ENCODE data around the gene THSD7B.

Gene THSD7B

DNA sequence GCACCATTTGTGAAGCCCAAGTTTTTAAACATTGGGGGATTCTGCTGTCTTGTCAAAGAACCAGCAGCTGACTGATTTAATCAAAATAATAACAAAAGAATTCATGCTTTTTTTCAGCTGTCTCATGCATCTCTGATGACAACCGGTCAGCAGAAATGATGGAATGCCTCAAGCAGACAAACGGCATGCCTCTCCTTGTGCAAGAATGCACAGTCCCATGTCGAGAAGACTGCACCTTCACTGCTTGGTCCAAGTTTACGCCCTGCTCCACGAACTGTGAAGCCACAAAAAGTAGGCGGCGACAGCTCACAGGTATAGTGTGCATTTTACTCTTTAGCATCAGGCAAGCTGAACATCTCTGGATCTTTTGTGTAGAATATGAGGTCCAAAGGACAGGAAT lies 640.2 kb downstream of the THSD7B start:
- no peak for DNase-seq (ENCODE audit: low spot score)

DNA sequence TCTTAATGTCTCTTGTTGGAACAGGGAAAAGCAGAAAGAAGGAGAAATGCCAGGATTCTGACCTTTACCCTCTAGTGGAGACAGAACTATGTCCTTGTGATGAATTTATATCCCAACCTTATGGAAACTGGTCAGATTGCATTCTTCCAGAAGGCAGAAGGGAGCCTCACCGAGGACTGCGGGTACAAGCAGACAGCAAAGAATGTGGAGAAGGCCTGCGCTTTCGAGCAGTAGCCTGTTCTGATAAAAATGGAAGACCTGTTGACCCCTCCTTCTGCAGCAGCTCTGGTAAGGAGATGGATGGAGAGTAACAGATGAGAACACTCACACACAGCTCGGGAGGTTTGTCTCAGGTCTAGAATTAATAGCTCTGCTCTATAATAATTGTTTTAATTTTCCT lies 646.2 kb downstream of the THSD7B start:
- DNase-seq (ENCODE audit: low spot score): no peak

DNA sequence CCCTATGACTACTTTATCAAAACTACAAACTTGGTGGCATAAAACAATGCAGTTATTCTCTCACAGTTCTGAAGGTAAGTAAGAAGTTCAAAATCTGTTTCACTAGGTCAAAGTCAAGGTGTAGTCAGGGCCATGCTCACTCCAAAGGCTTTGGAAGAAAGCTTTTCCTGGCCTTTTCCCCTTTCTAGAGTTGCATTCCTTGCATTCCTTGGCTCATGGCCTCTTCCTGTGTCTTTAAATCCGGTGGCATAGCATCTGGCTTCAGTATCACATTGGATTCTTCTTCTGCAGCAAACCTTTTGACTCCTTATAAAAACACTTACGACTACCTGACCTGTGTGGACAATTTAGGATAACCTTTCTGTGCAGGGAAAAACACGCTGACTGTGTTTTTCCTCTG lies 655.4 kb downstream of the THSD7B start:
- no peak for DNase-seq (ENCODE audit: low spot score)

DNA sequence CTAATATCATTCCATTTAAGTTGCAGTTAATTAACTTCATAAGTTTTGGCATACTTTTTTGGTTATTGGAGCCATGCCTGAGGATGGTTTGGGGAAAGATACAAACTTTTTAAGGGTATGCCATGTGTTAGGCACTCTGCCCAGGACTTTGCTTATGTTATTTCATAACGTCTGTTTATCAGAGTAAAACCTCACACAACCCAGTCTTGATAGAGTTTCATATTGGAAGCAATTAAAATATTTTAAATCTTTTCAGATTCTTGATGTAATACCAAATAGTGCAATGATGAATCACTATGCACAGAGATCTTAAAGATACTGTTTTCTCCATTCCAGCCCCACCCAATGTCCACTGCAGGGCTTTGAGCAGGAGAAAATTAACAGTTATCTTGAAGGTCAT lies 669.8 kb downstream of the THSD7B start:
- DNase-seq (ENCODE audit: low spot score): no peak

GRCh38 chr2:137437386-137437785 lies 672.0 kb downstream of the THSD7B start:
- DNase-seq (ENCODE audit: low spot score): no peak

DNA sequence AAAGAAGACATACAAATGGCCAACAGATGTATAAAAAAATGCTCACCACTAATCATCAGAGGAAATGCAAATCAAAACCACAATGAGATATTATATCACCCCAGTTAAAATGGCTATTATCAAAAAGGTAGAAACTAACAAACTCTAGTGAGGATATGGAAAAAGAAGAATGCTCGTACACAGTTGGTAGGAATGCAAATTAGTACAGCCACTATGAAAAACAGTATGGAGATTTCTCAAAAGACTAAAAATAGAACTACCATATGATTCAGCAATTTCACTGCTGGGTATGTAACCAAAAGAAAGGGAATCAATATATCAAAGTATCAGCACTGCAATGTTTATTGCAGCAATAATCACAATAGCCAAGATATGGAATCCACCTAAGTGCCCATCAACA lies 679.6 kb downstream of the THSD7B start:
- no peak for DNase-seq (ENCODE audit: low spot score)

GRCh38 chr2:137449454-137449853 lies 684.1 kb downstream of the THSD7B start:
- DNase-seq (ENCODE audit: low spot score): no peak

DNA sequence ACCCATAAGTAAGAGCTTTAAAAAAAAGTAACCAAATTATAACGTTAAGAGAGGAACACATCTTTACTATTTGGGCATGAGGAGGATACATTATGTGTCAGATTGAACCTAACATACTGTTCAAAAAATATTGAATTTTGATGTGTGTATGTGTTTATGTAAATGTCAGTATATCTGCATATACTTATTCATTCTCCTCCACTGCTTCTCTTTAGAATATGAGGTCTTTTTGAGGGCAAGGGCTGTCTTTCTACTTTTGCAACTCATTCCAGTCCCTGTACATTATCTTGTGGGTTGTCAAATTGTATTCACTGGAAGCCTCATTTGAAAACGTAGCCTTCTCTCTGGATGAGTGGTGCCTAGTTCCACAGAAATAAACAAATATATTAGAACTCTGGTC lies 689.5 kb downstream of the THSD7B start:
- DNase-seq (ENCODE audit: low spot score): no peak

DNA sequence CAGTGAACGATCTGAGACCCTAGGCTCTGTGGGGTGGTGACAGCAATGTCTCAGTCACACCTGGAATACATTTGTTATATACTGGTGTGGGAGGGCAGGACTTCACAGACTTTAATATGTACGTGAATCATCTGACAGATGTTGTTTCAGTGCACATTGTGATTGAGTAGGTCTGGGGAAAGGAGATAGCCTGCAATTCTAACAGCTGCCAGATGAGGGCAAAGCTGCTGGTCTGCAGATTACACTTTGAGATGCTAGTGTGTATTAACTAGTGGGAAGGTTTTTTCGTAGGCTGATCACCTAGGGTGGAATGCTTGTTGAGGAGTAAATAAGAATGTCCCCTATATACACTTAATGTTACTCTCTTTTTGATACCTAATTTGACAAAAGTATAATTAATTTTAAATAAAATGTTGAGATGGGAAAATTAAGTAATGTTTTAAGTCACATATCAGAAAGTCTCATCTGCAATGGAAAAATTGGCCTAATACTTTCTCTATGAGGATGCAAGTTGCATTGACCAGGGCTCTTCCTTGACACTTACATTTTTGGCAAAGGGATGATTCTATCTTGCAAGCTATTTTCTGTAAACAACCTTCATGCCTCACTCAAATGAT lies 702.0 kb downstream of the THSD7B start:
- DNase-seq (ENCODE audit: low spot score): peak; percentile 61

- DNase-seq (ENCODE audit: low spot score): no peak
Observed at GRCh38 chr2:137493261-137493660, 727.9 kb downstream of the THSD7B start.

DNA sequence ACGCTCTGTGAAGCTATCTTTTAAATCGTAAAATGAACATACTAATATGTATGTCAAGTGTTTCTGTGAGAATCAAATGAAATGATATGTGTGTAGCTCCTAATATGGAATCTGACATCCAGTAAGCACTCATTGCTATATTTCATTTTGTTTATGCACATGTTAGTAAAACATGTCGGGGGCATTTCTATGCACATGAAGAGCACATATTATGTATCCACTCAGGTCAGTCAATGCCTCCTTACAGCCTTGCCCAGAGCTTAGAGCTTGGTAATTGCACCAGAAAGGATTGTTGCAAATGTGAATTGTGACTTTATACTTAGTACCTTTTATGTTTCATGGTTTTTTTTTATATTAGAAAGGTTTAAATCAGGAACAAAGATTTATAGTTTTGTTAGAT lies 735.3 kb downstream of the THSD7B start:
- DNase-seq (ENCODE audit: low spot score): no peak

- DNase-seq (ENCODE audit: low spot score): no peak
Observed at GRCh38 chr2:137507237-137507636, 741.9 kb downstream of the THSD7B start.

DNA sequence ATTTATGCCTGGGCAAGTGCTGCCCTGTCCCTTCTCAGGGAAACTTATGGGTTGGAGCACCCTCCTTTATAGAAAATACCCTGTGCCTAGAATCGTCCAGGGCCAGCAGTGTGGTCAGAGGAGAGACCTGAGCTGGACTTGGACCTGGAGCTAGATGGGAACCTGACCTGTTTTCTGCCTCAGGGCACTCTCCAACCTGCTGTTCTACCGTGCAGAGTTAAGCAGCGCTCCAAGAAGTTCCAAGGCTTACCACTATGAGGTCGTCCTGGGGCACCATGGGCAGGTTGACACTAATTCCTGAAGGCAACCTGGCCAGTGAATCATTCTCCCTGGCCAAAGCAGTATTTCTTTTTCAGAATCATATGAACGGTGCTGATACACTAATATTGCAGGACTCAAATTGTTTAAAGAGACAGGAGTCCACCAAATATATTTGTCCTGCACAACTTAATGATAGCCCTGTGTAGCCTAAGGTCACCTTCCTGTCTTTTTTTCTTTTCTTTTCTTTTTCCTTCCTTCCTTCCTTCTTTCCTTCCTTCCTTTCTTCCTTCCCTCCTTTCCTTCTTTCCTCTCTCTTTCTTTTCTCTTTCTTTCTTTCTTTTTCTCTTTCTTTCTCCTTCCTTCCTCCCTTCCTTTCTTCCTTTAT lies 743.5 kb downstream of the THSD7B start:
- DNase-seq (ENCODE audit: low spot score): no peak

DNA sequence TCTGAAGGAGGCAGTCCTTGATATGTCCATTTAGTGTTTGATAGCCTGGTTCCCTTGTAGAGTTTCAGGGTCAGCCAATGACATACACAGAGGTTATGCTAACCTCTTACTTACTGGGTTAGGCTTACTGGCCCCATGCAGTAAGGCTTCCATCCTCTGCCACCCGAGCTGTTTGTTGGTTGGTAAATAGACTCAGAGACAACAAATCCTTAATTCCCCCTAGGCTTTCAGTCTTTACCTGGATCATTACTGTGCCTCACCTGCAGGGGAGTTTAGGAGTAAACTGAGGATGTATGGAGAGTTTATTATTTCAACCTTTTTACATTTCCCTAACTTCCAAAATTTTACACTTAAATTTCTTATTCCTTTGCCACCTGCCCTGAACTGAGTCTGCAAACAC lies 746.2 kb downstream of the THSD7B start:
- no peak for DNase-seq (ENCODE audit: low spot score)

GRCh38 chr2:137521653-137522619 lies 756.6 kb downstream of the THSD7B start:
- DNase-seq (ENCODE audit: low spot score): no peak

GRCh38 chr2:137522620-137523011 lies 757.3 kb downstream of the THSD7B start:
- DNase-seq (ENCODE audit: low spot score): no peak

DNA sequence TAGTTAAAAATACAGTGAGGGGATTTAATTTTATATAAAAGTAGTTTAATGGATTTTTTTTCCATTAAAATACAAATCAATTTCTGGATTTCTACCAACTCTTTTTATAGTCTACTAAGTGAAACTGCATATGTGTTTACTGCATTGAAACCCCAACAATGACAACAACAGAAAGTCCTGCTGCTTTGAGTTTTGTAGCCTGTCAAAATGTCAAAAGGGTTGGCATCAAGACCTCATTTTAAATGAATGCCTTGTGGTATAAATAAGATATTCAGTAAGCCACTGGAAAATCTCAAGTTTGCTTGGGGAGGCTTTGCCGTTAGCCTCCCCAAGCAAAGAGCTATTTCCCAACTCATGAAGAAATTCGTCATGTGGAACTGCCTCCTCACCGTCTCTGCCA lies 758.6 kb downstream of the THSD7B start:
- DNase-seq (ENCODE audit: low spot score): no peak

DNA sequence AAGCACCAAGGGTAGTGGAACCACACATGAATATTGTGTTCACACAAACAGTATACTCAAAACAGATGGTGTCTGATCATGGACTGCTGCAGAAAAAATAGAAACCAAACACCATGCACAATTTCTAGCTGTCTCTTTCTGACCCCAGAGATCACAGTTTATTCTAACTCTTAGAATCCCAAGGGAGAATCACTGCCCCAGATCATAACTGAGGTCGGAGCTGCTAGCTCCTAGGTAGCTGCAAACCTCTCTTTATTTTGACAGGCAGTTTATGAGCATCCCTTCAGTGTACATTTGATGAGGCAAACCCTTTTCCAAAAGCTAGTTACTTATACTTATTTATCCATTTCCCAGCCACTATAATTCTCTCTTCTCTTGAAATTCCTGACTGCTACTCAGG lies 759.8 kb downstream of the THSD7B start:
- no peak for DNase-seq (ENCODE audit: low spot score)

GRCh38 chr2:137525641-137526190 lies 760.4 kb downstream of the THSD7B start:
- no peak for DNase-seq (ENCODE audit: low spot score)

GRCh38 chr2:137535897-137536296 lies 770.6 kb downstream of the THSD7B start:
- DNase-seq (ENCODE audit: low spot score): no peak

- DNase-seq (ENCODE audit: low spot score): no peak
Observed at GRCh38 chr2:137539336-137539735, 774.0 kb downstream of the THSD7B start.

GRCh38 chr2:137547842-137548241 lies 782.5 kb downstream of the THSD7B start:
- no peak for DNase-seq (ENCODE audit: low spot score)

DNA sequence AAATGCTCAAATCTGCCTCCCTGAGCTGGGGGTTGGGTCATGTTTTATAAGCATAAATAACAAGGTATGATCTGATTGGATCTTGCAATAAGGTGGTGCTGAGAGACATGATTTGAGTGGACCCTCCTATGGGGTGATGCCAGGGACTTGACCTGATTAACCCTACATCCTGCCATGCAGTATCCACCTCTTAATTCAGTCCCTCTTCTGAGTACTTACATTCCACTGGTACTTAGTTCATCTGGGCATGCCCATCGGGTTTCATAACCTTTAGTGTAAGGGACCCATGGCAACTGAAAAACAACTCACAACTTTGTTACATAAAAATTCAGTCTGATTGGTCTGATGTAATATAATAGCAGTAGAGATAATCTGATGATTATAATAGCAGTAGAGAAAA lies 801.0 kb downstream of the THSD7B start:
- no peak for DNase-seq (ENCODE audit: low spot score)

All from D341Med (cell line).